GM21723 (cell line): Measurements from ENCODE around the gene GAGE10.

Experiments used
- ATAC-seq: cut with Tn5 transposase; IDR thresholded peaks from one replicate; pipeline ENCODE4 v1.9.1; 2021; ENCODE audit warnings: mild to moderate bottlenecking, moderate library complexity; ENCODE audit not compliant: unreplicated experiment

GAGE10 gene, protein sequence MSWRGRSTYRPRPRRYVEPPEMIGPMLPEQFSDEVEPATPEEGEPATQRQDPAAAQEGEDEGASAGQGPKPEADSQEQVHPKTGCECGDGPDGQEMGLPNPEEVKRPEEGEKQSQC

GRCh38 chrX:49303346-49303745 is at the start of gene GAGE10:
Gene GAGE10 (plus strand): TSS chrX:49303646. CDS start chrX:49304860, 1,214 bp downstream.
- ATAC-seq, result no peak

GRCh38 chrX:49254639-49255038 is 48.8 kb upstream of the GAGE10 start:
- no peak for ATAC-seq

GRCh38 chrX:49256268-49256995 is 47.0 kb upstream of the GAGE10 start:
- no peak for ATAC-seq

- no peak for ATAC-seq
These were observed 46.2 kb upstream of the GAGE10 start for GRCh38 chrX:49257074-49257790.

DNA sequence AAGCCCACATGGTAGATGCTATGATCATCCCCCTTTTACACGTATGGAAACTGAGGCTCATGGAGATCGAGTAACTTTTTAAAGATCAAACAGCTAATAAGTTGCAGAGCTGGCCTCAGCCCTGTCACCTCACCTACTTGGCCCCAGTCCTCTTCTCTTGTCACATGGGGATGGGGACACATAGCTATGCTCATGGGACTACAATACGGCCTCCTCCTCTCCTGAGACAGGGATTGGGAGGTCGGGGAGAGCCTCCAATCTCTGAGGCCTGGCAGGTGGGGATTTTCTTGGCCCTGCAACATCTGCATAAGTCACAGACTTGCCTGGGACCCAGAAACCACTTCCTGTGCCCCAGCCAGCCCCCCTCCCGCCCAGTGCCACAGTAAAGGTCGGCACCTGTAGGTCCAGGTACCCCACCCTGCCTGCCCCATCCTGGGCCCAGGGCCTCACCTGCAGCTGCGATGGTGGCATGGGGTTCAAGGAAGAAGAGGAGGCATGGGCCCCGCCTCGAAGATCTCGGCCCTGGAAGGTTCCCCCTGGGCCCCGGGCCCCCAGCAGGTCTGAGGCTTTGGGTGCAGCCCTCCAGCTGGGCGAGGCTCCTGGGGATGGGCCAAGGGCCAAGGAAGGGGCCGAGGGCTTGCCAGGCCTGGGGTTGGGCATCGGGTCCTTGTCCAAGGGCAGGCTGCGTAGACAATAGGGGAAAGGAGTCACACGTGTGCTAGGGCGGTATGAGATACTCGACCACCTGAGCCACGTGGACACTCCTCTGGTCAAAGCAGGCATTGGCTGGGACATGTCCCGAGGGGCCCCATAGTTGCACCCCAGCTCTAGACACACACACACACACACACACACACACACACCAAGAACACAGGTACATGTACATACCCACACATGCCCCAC is 45.3 kb upstream of the GAGE10 start:
- no peak for ATAC-seq

- ATAC-seq, result no peak
These were observed 44.7 kb upstream of the GAGE10 start for GRCh38 chrX:49258749-49259124.

DNA sequence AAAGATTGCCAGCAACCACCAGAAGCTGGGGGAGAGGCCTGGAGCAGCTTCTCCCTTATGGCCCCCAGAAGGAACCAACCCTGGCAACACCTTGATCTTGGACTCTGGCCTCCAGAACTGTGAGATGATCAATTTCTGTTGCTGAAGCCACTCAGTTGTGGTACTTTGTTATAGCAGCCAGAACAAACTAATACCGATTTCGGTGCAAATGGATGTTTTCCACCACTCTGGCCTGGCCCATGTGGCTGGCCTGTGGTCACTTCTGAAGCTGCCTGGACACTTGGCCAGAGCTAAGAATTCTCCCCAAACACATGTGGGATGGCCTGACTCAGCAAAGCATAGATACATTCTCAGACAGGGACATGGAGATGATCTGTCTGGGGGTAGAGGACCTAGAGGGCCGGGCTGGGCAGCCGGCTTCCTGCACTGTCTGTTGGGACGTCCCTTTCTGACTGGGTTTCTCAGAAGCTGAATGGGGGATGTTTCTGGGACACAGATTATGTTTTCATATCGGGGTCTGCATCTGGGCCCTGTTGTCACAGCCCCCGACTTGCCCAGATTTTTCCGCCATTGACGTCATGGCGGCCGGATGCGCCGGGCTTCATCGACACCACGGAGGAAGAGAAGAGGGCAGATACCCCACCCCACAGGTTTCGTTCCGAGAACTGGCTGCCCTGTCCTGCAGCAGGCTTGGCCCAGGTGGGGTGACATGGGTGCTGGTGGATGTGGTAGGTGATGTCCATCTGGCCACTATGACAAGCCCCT is 43.0 kb upstream of the GAGE10 start:
- no peak for ATAC-seq

- ATAC-seq, result no peak
These were observed 40.8 kb upstream of the GAGE10 start for GRCh38 chrX:49262603-49263002.

DNA sequence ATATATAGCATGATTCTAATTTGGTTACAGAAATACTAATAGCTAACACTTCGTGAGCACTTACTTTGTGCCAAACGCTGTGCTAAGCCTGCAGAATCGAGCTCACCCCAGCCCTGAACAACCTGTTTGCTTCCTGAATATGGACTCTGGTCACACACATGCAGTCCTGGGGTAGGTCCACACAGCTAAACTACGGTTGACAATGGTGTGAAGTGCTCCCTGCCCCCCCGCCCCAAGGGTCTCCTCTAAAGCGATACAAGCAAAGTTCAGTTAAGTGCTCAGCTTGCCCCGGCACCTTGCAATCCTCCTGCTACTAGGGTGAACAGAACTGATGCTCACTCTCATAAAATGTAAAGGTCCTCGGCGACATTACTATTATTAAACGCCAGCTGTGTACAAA is 39.8 kb upstream of the GAGE10 start:
- no peak for ATAC-seq

DNA sequence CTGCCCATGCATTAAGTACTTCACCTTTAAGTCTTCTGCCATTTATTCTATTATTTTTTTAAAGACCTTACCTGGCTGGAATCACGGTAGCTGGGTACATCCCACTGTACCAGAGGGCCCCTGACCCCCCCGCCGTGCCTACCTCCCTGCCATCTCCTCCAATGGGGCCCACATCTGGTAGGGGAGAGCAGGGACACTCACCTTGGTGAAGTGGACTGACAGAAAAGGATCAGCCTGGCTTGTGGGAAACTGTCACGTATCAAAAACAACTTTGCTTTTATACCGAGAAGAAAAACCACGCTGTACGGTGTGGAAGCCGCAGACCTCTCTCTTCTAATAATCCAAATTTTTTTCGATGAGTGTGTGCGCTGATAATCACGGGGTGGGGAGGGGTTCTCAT is 39.0 kb upstream of the GAGE10 start, which contains the start of gene FOXP3:
Gene FOXP3, minus strand, starts transcription at position 251 of the 400 bp plus-strand sequence. CDS start 6,205 bp downstream, outside the sequence.
- no peak for ATAC-seq

GRCh38 chrX:49266523-49267445 is 36.7 kb upstream of the GAGE10 start:
- ATAC-seq, result no peak

DNA sequence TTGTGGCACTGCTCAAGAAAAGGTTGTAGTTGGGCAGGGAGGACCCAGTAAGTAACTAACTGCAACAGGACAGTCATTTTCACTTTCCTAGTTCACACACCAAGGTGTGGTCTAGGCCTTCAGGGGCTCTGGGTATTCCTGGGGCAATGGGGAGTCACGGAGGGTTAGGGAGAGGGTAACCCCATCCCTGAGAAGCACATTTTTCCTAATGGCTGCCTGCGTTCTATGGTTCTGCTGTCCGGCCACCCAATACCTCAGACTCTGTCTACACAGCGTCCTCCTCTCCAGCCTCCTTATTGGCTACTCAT is 34.8 kb upstream of the GAGE10 start:
- no peak for ATAC-seq

DNA sequence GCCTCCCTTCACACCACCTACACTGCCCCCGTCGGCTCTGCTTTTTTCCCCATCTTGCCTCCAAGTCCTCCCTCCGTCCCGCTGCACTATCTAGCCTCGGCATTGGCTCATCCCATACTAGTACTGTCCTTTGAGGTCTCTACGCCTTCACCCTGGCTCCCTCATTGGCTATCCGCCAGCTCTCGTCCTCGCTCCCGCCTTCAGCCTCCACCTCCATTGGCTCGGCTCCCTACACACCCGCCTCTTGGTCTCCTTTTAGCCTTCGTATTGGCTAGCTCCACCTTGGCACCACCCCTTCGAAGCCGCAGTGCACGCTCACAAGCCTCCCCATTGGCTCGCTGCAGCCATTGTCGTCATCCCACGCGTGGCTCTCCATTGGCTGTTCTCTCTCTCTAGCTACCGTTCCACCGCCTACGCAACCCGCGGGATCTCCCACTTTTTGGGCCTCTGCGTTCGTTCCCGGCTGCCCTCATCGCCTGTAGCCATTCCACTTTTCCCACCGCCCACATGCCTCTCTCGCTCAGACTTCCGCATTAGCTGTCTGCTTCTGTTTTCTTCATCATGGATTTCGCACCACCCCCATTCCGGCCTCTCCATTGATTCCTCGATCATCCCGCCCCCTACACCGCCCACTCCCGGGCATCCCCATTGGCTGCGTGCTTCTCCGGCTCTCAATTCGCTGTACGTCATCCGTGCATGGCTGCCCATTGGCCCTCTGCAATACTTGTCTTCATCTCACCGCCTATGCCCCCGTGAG is 34.3 kb upstream of the GAGE10 start:
- peak; percentile 87 for ATAC-seq

- peak; percentile 23 for ATAC-seq
These were observed 33.6 kb upstream of the GAGE10 start, which contains the start of gene PPP1R3F for GRCh38 chrX:49269767-49270248. Gene PPP1R3F (plus strand): TSS chrX:49269793. CDS start chrX:49269870, 77 bp downstream.

- no peak for ATAC-seq
These were observed 33.1 kb upstream of the GAGE10 start for GRCh38 chrX:49270249-49270921.

GRCh38 chrX:49271341-49271740 is 32.1 kb upstream of the GAGE10 start:
- ATAC-seq, result no peak

DNA sequence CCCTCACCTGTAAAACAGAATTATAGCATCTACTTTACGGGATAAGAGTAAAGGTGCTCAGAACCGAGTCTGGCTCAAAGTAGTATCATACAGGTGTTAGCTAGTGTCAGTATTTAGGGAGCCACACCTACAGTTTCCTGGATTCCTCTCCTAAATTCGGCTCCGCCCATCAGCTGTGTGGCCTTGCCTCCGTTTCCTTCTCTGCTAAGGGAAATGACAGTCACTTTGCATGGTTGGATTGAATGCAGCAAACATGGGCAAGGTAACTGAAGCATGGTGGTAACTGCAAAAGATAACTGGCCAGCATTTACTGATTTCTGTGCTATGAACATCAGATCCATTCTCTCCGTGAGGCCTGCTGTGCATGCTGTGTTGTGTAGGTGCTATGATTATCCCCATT is 31.0 kb upstream of the GAGE10 start:
- no peak for ATAC-seq

- ATAC-seq, result no peak
These were observed 30.2 kb upstream of the GAGE10 start for GRCh38 chrX:49273181-49273727.
